SU-DHL-6 (cell line): ENCODE results near the gene EFCAB9.
"Not testable (repeated sequence)": the region's sequence is repeated elsewhere in the genome, so short reads cannot be mapped to it uniquely, and the experiment has no call there.

Experiments used
- EZH2phosphoT487 ChIP-seq: fragments of 200-600 bp; sonication (generic), shearing (Covaris generic); conservative IDR thresholded peaks from 2 replicates; pipeline ENCODE4 v1.6.1; 2018; ENCODE audit warnings: mild to moderate bottlenecking, antibody characterized with exemption, low read length, moderate library complexity, mixed read lengths
- TF ChIP-seq, protein P1 (sequence below): fragments of 200-600 bp; sonication (generic); IDR thresholded peaks from one replicate; pipeline ENCODE4 v1.5.1; 2017; ENCODE audit warnings: antibody characterized with exemption, mild to moderate bottlenecking, low read length, moderate library complexity; ENCODE audit not compliant: insufficient read depth, poor library complexity, severe bottlenecking

DNA sequence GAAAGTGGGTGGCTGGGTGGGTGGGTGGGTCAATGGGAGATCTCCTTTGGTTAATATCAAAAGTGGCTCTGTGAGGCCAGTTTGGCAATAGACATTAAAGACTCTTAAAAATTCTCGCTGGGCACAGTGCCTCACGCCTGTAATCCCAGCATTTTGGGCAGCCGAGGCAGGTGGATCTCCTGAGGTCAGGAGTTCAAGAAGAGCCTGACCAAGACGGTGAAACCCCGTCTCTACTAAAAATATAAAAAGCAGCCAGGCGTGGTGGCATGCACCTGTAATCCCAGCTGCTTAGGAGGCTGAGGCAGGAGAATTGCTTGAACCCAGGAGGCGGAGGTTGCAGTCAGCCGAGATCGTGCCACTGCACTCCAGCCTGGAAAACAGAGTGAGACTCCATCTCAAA is 38.9 kb upstream of the EFCAB9 start:
- TF ChIP-seq, protein P1, sequence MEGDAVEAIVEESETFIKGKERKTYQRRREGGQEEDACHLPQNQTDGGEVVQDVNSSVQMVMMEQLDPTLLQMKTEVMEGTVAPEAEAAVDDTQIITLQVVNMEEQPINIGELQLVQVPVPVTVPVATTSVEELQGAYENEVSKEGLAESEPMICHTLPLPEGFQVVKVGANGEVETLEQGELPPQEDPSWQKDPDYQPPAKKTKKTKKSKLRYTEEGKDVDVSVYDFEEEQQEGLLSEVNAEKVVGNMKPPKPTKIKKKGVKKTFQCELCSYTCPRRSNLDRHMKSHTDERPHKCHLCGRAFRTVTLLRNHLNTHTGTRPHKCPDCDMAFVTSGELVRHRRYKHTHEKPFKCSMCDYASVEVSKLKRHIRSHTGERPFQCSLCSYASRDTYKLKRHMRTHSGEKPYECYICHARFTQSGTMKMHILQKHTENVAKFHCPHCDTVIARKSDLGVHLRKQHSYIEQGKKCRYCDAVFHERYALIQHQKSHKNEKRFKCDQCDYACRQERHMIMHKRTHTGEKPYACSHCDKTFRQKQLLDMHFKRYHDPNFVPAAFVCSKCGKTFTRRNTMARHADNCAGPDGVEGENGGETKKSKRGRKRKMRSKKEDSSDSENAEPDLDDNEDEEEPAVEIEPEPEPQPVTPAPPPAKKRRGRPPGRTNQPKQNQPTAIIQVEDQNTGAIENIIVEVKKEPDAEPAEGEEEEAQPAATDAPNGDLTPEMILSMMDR = not testable (repeated sequence)
- not testable (repeated sequence) for TF ChIP-seq EZH2phosphoT487
